Measurements from ENCODE around the gene DEDD. TPM values are rescaled to one million over a fixed set of nuclear protein-coding genes. Genes with fewer than 3 reads are reported as not detected.
A peak's percentile ranks its signal among the peaks of the same experiment; 100 is the strongest.

The DEDD gene
- polyA plus RNA-seq, 4 donors, result 22.7 to 31.8 (median 24.6) TPM

DNA sequence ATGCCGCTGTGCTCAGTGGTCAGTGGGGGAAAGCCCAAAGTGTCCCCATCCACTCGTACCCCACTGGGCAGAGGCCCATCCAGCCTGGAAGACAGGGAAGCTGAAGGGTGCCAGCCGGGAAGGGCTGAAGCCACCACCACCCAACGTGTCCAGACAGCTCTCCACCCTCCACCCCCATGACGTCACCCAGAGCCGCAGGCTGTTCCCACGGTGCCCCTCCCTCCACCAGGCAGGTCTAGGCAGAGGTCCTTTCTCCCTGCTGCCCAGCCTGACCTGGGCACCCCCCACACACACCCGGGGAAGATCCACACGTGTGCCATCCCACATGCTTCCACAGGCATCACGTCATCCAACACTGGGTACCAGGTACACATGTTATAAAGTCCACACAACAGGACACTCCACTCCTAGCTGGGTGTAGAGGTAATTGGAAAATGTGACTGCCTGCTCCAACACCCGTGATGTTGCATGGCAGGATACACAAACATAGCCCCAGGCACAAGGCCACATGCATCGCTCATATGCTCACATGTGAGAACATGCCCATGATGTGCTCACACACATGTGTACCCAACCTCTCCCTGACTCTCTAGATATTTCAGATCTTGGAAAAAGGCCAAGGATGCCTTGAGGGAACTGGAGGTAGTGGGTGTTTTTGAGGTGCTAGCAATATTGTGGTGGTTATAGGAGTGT is 57.6 kb downstream of the DEDD start:
- no peaks in the 10 kb centered on the region for H3K4me1 ChIP-seq (ENCODE audit: control insufficient read depth in 3 of 3, insufficient read depth in 2 of 3, low read depth in 1 of 3, low read length in 2 of 3)
- DNase-seq (no peak), FAIRE-seq (no peak)
- no peak overlapping the region for H3K4me3 ChIP-seq (ENCODE audit: low read depth in 1 of 3, low read length in 3 of 3)
- H3K27me3 ChIP-seq (ENCODE audit: control insufficient read depth in 3 of 3, insufficient read depth in 3 of 3, low read length in 3 of 3), result peaks cover 0 to 8% (median 0%) of the 10 kb centered on the region in 3 donors
- H3K36me3 ChIP-seq (ENCODE audit: control insufficient read depth in 3 of 3, insufficient read depth in 2 of 3, low read depth in 1 of 3, low read length in 3 of 3), result peaks cover 0 to 6% (median 0%) of the 10 kb centered on the region in 3 donors
- H3K9me3 ChIP-seq (ENCODE audit: control insufficient read depth in 2 of 2, insufficient read depth in 1 of 2, low read depth in 1 of 2, low read length in 1 of 2), result peaks cover 0 to 4% of the 10 kb centered on the region in 2 donors
- H3K27ac ChIP-seq (ENCODE audit: low read depth in 1 of 3, low read length in 2 of 3), result no peak overlapping the region
- WGBS, 3 donors, result 83 to 92% (median 85%) methylated on average over 12 of the region's 12 CpGs

DNA sequence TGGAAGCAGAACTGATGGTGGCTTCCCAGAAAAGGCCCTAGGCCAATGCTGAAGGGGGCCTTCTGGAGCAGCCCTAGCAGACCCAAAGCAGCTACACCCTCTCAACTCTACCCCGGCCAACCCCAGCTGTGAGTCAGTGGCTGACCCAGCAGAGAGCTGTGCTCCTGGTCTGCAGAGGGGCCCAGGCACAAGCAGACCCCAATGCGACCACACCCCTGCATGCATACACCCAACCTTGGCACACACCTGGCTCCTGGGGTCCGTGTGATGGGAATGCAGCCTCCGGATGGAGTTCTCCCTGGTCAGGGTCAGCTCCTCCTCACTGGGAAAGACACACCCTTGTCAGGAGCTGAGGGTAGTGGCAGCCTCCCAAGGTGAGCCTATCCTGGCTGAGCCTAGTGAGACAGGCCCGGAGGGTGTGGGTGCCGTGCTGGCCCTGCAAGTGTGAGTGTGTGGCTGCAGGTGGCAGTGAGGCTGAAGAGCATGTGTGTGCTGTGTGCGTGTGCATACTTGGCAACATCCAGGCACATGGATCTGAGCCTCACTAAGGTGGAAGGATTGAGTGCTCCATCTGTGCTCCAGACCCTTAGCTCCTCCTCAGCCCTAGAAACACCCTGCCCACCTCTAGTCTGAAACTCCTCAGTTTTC is 58.9 kb downstream of the DEDD start:
- Histone ChIP-seq H3K4me3 (ENCODE audit: low read depth in 1 of 3, low read length in 3 of 3) (no peak overlapping the region), H3K36me3 (ENCODE audit: control insufficient read depth in 3 of 3, insufficient read depth in 2 of 3, low read depth in 1 of 3, low read length in 3 of 3) (peaks cover 0 to 6% (median 0%) of the 10 kb centered on the region in 3 donors), H3K4me1 (ENCODE audit: control insufficient read depth in 3 of 3, insufficient read depth in 2 of 3, low read depth in 1 of 3, low read length in 2 of 3) (no peaks in the 10 kb centered on the region), H3K9me3 (ENCODE audit: control insufficient read depth in 2 of 2, insufficient read depth in 1 of 2, low read depth in 1 of 2, low read length in 1 of 2) (peaks cover 0 to 4% of the 10 kb centered on the region in 2 donors), H3K27ac (ENCODE audit: low read depth in 1 of 3, low read length in 2 of 3) (no peak overlapping the region), H3K27me3 (ENCODE audit: control insufficient read depth in 3 of 3, insufficient read depth in 3 of 3, low read length in 3 of 3) (no peaks in the 10 kb centered on the region)
- no peak for FAIRE-seq
- peak in 1 of 2 donors; percentile 64 for DNase-seq
- WGBS, 3 donors, result 37 to 62% (median 48%) methylated on average over 7 of the region's 7 CpGs

DNA sequence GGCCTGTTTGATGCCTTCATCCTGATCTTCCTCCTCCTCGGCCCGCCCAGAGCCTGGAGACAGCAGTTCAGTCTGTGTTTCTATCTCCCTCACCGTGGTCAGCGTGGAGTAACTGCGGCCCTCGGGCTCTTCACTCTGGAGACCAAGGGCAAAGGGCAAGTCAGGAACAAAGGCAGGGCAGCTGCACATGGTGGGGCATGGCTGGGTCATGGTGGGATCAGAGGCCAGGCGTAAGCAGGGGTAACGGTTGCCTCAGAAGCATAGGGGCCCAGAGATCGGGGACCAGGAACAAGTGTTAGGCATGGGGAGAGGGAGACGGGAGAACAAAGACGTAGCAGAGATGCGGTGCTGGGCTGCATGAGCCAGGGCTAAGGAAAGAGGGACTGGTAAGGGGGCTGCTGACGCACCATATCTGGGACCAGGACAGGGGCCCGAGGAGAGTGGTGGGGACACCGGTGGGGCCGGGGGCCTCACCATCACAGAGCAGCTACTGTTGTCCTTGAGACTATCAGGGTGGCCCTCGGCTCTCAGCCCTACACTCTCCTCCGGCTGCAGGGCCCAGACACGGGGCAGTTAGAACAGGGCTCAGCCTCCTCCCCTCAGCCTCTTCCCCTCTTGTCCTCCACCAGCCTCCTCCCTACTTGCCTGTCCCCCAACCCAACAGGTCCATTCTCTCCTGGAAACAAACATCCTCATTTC is 59.6 kb downstream of the DEDD start:
- no peaks in the 10 kb centered on the region for H3K4me1 ChIP-seq (ENCODE audit: control insufficient read depth in 3 of 3, insufficient read depth in 2 of 3, low read depth in 1 of 3, low read length in 2 of 3)
- H3K9me3 ChIP-seq (ENCODE audit: control insufficient read depth in 2 of 2, insufficient read depth in 1 of 2, low read depth in 1 of 2, low read length in 1 of 2), result peaks cover 0 to 4% of the 10 kb centered on the region in 2 donors
- no peak overlapping the region for H3K4me3 ChIP-seq (ENCODE audit: low read depth in 1 of 3, low read length in 3 of 3)
- no peak overlapping the region for H3K27ac ChIP-seq (ENCODE audit: low read depth in 1 of 3, low read length in 2 of 3)
- peaks cover 0 to 6% (median 0%) of the 10 kb centered on the region in 3 donors for H3K36me3 ChIP-seq (ENCODE audit: control insufficient read depth in 3 of 3, insufficient read depth in 2 of 3, low read depth in 1 of 3, low read length in 3 of 3)
- DNase-seq (no peak), FAIRE-seq (no peak)
- H3K27me3 ChIP-seq (ENCODE audit: control insufficient read depth in 3 of 3, insufficient read depth in 3 of 3, low read length in 3 of 3), result no peaks in the 10 kb centered on the region
- 87 to 94% (median 94%) methylated on average over 16 to 19 of the region's 19 CpGs for WGBS, 3 donors

- no peaks in the 10 kb centered on the region for H3K27me3 ChIP-seq (ENCODE audit: control insufficient read depth in 3 of 3, insufficient read depth in 3 of 3, low read length in 3 of 3)
- FAIRE-seq (no peak), DNase-seq (peak; percentile 54 to 60)
- 63 to 72% (median 67%) methylated on average over 9 of the region's 9 CpGs for WGBS, 3 donors
- peaks cover 0 to 4% of the 10 kb centered on the region in 2 donors for H3K9me3 ChIP-seq (ENCODE audit: control insufficient read depth in 2 of 2, insufficient read depth in 1 of 2, low read depth in 1 of 2, low read length in 1 of 2)
- H3K4me1 ChIP-seq (ENCODE audit: control insufficient read depth in 3 of 3, insufficient read depth in 2 of 3, low read depth in 1 of 3, low read length in 2 of 3), result no peaks in the 10 kb centered on the region
- H3K36me3 ChIP-seq (ENCODE audit: control insufficient read depth in 3 of 3, insufficient read depth in 2 of 3, low read depth in 1 of 3, low read length in 3 of 3), result peaks cover 0 to 3% (median 0%) of the 10 kb centered on the region in 3 donors
- no peak overlapping the region for H3K27ac ChIP-seq (ENCODE audit: low read depth in 1 of 3, low read length in 2 of 3)
- no peak overlapping the region for H3K4me3 ChIP-seq (ENCODE audit: low read depth in 1 of 3, low read length in 3 of 3)
Measured at GRCh38 chr1:161071886-161072371, 60.5 kb downstream of the DEDD start.

Other genes with a start within 250 kb of the DEDD start
- 100 to 1,000 TPM in 2 of 4 donors, 10 to 100 TPM in 2; 21.6 to 230 (median 95.8) TPM for gene ITLN1, start 247.5 kb downstream of the DEDD start, polyA plus RNA-seq
- 100 to 1,000 TPM in 1 of 4 donors, 10 to 100 TPM in 2, 1 to 10 TPM in 1; 1.7 to 318 (median 62.0) TPM for gene ITLN2, start 177.9 kb downstream of the DEDD start, polyA plus RNA-seq
- 100 to 1,000 TPM in 1 of 4 donors, 10 to 100 TPM in 3; 30.2 to 188 (median 55.7) TPM for gene F11R, start 111.5 kb downstream of the DEDD start, polyA plus RNA-seq
- 100 to 1,000 TPM in 2 of 4 donors, 10 to 100 TPM in 2; 65.8 to 185 (median 97.8) TPM for gene TSTD1, start 93.7 kb downstream of the DEDD start, polyA plus RNA-seq
- 100 to 1,000 TPM in 2 of 4 donors, 10 to 100 TPM in 2; 48.2 to 123 (median 84.8) TPM for gene USF1, start 86.7 kb downstream of the DEDD start, polyA plus RNA-seq
- gene ARHGAP30, start 62.8 kb downstream of the DEDD start, polyA plus RNA-seq, result 1 to 10 TPM; 2.2 to 5.8 (median 5.2) TPM
- gene NECTIN4, start 43.1 kb downstream of the DEDD start, polyA plus RNA-seq, result 1 to 10 TPM in 1 of 4 donors, under 1 TPM in 2, not detected in 1; 0.22 to 1.0 (median 0.93) TPM
- gene KLHDC9, start 34.3 kb downstream of the DEDD start, polyA plus RNA-seq, result 1 to 10 TPM; 1.8 to 5.8 (median 3.0) TPM
- 100 to 1,000 TPM in 2 of 4 donors, 10 to 100 TPM in 2; 62.8 to 130 (median 106) TPM for gene PFDN2, start 14.6 kb downstream of the DEDD start, polyA plus RNA-seq
- gene NIT1, start 14.6 kb downstream of the DEDD start, polyA plus RNA-seq, result 100 to 1,000 TPM in 1 of 4 donors, 10 to 100 TPM in 3; 51.3 to 131 (median 83.2) TPM
- 100 to 1,000 TPM; 137 to 193 (median 167) TPM for gene UFC1, start 21.3 kb upstream of the DEDD start, polyA plus RNA-seq
- gene USP21, start 26.8 kb upstream of the DEDD start, polyA plus RNA-seq, result 10 to 100 TPM; 15.4 to 30.8 (median 17.9) TPM
- gene PPOX, start 33.8 kb upstream of the DEDD start, polyA plus RNA-seq, result 10 to 100 TPM; 12.6 to 51.9 (median 18.9) TPM
- gene B4GALT3, start 44.8 kb upstream of the DEDD start, polyA plus RNA-seq, result 10 to 100 TPM; 16.5 to 38.0 (median 29.7) TPM
- gene ADAMTS4, start 66.4 kb upstream of the DEDD start, polyA plus RNA-seq, result 1 to 10 TPM in 2 of 4 donors, under 1 TPM in 2; under 0.01 to 7.9 (median 0.78) TPM
- 100 to 1,000 TPM; 113 to 170 (median 121) TPM for gene NDUFS2, start 69.7 kb upstream of the DEDD start, polyA plus RNA-seq
- 10 to 100 TPM; 11.6 to 79.8 (median 41.8) TPM for gene FCER1G, start 82.6 kb upstream of the DEDD start, polyA plus RNA-seq
- 10 to 100 TPM in 1 of 4 donors, 1 to 10 TPM in 1, under 1 TPM in 1, not detected in 1; 0.42 to 77.6 (median 3.2) TPM for gene APOA2, start 91.0 kb upstream of the DEDD start, polyA plus RNA-seq
- gene TOMM40L, start 93.4 kb upstream of the DEDD start, polyA plus RNA-seq, result 10 to 100 TPM; 12.4 to 32.9 (median 22.1) TPM
- gene NR1I3, start 105.5 kb upstream of the DEDD start, polyA plus RNA-seq, result 10 to 100 TPM in 1 of 4 donors, 1 to 10 TPM in 2, under 1 TPM in 1; 0.28 to 13.3 (median 6.4) TPM
- gene PCP4L1, start 126.1 kb upstream of the DEDD start, polyA plus RNA-seq, result 1 to 10 TPM in 2 of 4 donors, not detected in 2; 2.0 to 2.9 TPM
- 1 to 10 TPM in 2 of 4 donors, under 1 TPM in 2; 0.27 to 4.0 (median 2.1) TPM for gene MPZ, start 177.3 kb upstream of the DEDD start, polyA plus RNA-seq
- 100 to 1,000 TPM; 175 to 262 (median 211) TPM for gene SDHC, start 181.7 kb upstream of the DEDD start, polyA plus RNA-seq
- under 1 TPM in 1 of 4 donors, not detected in 3; 0.21 TPM for gene CFAP126, start 235.2 kb upstream of the DEDD start, polyA plus RNA-seq

Data from small intestine (tissue), 7 donors.